ENCODE results near the gene TFEC. TPM values are rescaled to one million over a fixed set of nuclear protein-coding genes. Genes with fewer than 3 reads are reported as not detected.

The TFEC gene, protein sequence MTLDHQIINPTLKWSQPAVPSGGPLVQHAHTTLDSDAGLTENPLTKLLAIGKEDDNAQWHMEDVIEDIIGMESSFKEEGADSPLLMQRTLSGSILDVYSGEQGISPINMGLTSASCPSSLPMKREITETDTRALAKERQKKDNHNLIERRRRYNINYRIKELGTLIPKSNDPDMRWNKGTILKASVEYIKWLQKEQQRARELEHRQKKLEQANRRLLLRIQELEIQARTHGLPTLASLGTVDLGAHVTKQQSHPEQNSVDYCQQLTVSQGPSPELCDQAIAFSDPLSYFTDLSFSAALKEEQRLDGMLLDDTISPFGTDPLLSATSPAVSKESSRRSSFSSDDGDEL
- 1 to 10 TPM; 1.4 to 5.0 (median 2.5) TPM for total RNA-seq

DNA sequence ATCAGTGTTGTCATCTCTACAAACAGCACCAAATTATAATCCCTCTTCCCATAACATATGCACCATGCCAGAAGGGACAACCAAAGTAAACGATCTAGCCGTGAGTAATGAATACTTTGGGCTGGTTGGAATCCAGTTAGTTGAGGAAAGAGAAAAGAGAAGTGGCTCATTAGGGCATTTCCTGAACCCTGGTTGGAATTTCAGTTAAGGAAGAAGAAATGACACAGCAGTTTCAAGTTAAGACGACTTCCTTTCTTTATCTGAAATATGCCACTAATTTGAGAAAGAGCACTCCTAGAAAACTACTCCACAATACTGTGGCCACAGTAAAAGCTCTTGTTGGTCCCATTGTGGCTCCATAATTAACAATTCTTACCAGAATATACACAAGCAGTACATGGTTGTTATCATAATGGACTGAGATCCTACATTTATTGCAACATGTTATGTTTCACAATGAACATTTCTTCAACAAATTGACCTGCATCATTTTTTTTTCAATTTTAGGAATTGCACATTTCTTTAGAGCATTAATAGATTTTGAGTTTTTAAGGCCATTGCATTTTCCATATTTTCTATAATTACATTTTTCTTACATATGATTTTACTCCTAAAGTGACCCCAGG lies at the start of gene TFEC:
Gene TFEC, minus strand, starts transcription at position 113 of the 626 bp plus-strand sequence. CDS start 46,322 bp downstream, outside the sequence.
- no peaks in the 10 kb centered on the region for H3K9me3 ChIP-seq
- no peak for DNase-seq
- no peaks in the 10 kb centered on the region for H3K36me3 ChIP-seq
- no peak within 1 kb of the TSS for H3K4me3 ChIP-seq (replicated peaks in 1 of 3)
- no peak within 1 kb of the TSS for H3K27ac ChIP-seq
- H3K4me1 ChIP-seq, result peaks cover 0 to 1% of the 10 kb centered on the region in 2 donors
- 32 to 42% methylated on average over 3 of the region's 3 CpGs for WGBS, 2 donors
- intact Hi-C loops (cut with DNase I), result no loop called here
- H3K27me3 ChIP-seq, result no peaks in the 10 kb centered on the region
- TF ChIP-seq, protein P1, sequence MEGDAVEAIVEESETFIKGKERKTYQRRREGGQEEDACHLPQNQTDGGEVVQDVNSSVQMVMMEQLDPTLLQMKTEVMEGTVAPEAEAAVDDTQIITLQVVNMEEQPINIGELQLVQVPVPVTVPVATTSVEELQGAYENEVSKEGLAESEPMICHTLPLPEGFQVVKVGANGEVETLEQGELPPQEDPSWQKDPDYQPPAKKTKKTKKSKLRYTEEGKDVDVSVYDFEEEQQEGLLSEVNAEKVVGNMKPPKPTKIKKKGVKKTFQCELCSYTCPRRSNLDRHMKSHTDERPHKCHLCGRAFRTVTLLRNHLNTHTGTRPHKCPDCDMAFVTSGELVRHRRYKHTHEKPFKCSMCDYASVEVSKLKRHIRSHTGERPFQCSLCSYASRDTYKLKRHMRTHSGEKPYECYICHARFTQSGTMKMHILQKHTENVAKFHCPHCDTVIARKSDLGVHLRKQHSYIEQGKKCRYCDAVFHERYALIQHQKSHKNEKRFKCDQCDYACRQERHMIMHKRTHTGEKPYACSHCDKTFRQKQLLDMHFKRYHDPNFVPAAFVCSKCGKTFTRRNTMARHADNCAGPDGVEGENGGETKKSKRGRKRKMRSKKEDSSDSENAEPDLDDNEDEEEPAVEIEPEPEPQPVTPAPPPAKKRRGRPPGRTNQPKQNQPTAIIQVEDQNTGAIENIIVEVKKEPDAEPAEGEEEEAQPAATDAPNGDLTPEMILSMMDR (IDR thresholded peaks at IDR 0.05), result no peak
- TF ChIP-seq POLR2A (IDR thresholded peaks at IDR 0.05), result no peak

- TF ChIP-seq, protein P1 (IDR thresholded peaks at IDR 0.05), result no peak
- no peak for TF ChIP-seq POLR2A (IDR thresholded peaks at IDR 0.05)
Observed at GRCh38 chr7:116075351-116076145, 45.0 kb upstream of the TFEC start.

DNA sequence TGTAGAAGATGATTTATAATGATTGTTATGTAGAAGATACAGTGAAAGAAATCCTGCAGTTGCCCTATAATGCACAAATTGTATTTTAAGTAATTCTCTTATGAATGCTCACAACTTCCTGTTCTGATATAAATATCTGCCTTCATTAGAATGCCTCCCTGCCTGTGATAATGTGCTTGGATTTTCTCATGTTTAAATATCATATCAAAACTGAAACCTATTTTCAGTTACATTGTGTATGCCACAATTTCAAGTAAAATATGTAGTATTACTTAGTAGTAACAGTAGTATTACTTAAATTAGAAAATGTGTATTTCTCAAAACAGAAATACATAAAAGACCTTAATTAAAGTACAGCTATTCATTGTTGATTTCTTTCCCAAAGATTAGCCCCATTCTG lies 41.1 kb upstream of the TFEC start:
- H3K4me3 ChIP-seq (replicated peaks in 1 of 3), result no peak overlapping the region
- intact Hi-C loops (cut with DNase I), result no loop called here
- no peak overlapping the region for H3K27ac ChIP-seq
- TF ChIP-seq, protein P1 (IDR thresholded peaks at IDR 0.05), result no peak
- TF ChIP-seq POLR2A (IDR thresholded peaks at IDR 0.05), result no peak
- no peak for DNase-seq
- no peaks in the 10 kb centered on the region for H3K9me3 ChIP-seq
- H3K4me1 ChIP-seq, result no peaks in the 10 kb centered on the region
- H3K27me3 ChIP-seq, result no peaks in the 10 kb centered on the region
- H3K36me3 ChIP-seq, result no peaks in the 10 kb centered on the region

More at GRCh38 chr7:116075351-116076145, 45.0 kb upstream of the TFEC start:
- H3K27me3 ChIP-seq, result no peaks in the 10 kb centered on the region
- no peaks in the 10 kb centered on the region for H3K4me1 ChIP-seq
- intact Hi-C loops (cut with DNase I), result no loop called here
- DNase-seq, result peak in 1 of 2 donors; percentile 10
- WGBS, 2 donors, result 46 to 50% methylated on average over 4 to 5 of the region's 5 CpGs
- no peaks in the 10 kb centered on the region for H3K9me3 ChIP-seq
- H3K4me3 ChIP-seq (replicated peaks in 1 of 3), result no peak overlapping the region
- no peak overlapping the region for H3K27ac ChIP-seq
- no peaks in the 10 kb centered on the region for H3K36me3 ChIP-seq

DNA sequence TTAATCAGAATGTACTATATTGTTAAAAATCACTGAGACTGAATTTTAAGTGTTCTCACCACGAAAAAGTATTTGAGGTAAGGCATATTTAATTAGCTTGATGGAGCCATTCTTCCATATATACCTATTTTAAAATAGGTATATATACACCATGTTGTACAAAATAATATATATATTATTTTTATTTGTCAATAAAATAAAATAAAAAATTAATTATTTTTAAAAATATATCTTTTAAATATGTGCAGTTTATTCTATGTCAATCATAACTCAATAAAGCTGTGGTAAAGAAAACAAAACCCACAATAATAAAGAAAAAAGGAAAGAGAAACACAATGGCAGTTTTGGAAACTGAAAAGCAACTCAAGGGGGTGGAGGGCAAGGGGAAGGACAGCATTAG lies 33.6 kb upstream of the TFEC start:
- H3K4me3 ChIP-seq (replicated peaks in 1 of 3), result no peak overlapping the region
- intact Hi-C loops (cut with DNase I), result no loop called here
- H3K27me3 ChIP-seq, result no peaks in the 10 kb centered on the region
- no peaks in the 10 kb centered on the region for H3K4me1 ChIP-seq
- H3K27ac ChIP-seq, result no peak overlapping the region
- H3K36me3 ChIP-seq, result no peaks in the 10 kb centered on the region
- TF ChIP-seq, protein P1 (IDR thresholded peaks at IDR 0.05), result no peak
- no peak for TF ChIP-seq POLR2A (IDR thresholded peaks at IDR 0.05)
- WGBS, 2 donors, result 80 to 89% methylated on average over 1 of the region's 1 CpG
- no peaks in the 10 kb centered on the region for H3K9me3 ChIP-seq
- no peak for DNase-seq
